ENCODE data around the gene MYBPC1.
"Not testable (repeated sequence)": the region's sequence is repeated elsewhere in the genome, so short reads cannot be mapped to it uniquely, and the experiment has no call there.

Gene MYBPC1

GRCh38 chr12:101729842-101730241 is 135.1 kb downstream of the MYBPC1 start:
- DNase-seq: no peak

GRCh38 chr12:101732318-101732717 is 137.5 kb downstream of the MYBPC1 start:
- no peak for DNase-seq

GRCh38 chr12:101733166-101733565 is 138.4 kb downstream of the MYBPC1 start:
- no peak for DNase-seq

GRCh38 chr12:101734482-101734881 is 139.7 kb downstream of the MYBPC1 start:
- DNase-seq: not testable (repeated sequence)

All from hypothalamus (tissue), 51 donors.